ENCODE results near the gene FADS1.

FADS1 gene

GRCh38 chr11:61754534-61755482 is 62.0 kb downstream of the FADS1 start:
- no peak for DNase-seq
- in situ Hi-C loops (cut with HindIII; ENCODE audit: low pct_ligation_motif_present, low pct_unique_long_range_greater_than_20kb, low sequenced_read_pairs), result no loop called here

GRCh38 chr11:61753672-61754071 is 63.1 kb downstream of the FADS1 start:
- in situ Hi-C loops (cut with HindIII; ENCODE audit: low pct_ligation_motif_present, low pct_unique_long_range_greater_than_20kb, low sequenced_read_pairs), result no loop called here
- DNase-seq, result no peak

- no peak for DNase-seq
- in situ Hi-C loops (cut with HindIII; ENCODE audit: low pct_ligation_motif_present, low pct_unique_long_range_greater_than_20kb, low sequenced_read_pairs), result no loop called here
Observed at GRCh38 chr11:61752925-61753521, 63.8 kb downstream of the FADS1 start.

- in situ Hi-C loops (cut with HindIII; ENCODE audit: low pct_ligation_motif_present, low pct_unique_long_range_greater_than_20kb, low sequenced_read_pairs), result no loop called here
- peak; percentile 52 for DNase-seq
Observed at GRCh38 chr11:61752117-61752924, 64.5 kb downstream of the FADS1 start, which contains the start of gene MYRF. TSS of gene MYRF (plus strand) at chr11:61752636. CDS start at chr11:61752745, 109 bp downstream.

GRCh38 chr11:61751384-61751783 is 65.4 kb downstream of the FADS1 start:
- in situ Hi-C loops (cut with HindIII; ENCODE audit: low pct_ligation_motif_present, low pct_unique_long_range_greater_than_20kb, low sequenced_read_pairs), result no loop called here

GRCh38 chr11:61750631-61751273 is 66.1 kb downstream of the FADS1 start:
- in situ Hi-C loops (cut with HindIII; ENCODE audit: low pct_ligation_motif_present, low pct_unique_long_range_greater_than_20kb, low sequenced_read_pairs), result no loop called here
- DNase-seq, result no peak

More at GRCh38 chr11:61751384-61751783, 65.4 kb downstream of the FADS1 start:
- DNase-seq, result no peak

All from ACHN (cell line).